ENCODE results near the gene ARL8B. TPM values are rescaled to one million over a fixed set of nuclear protein-coding genes. Genes with fewer than 3 reads are reported as not detected.
A peak's percentile ranks its signal among the peaks of the same experiment; 100 is the strongest.

Gene ARL8B
- polyA plus RNA-seq, 3 donors = 46.6 to 121 (median 101) TPM

GRCh38 chr3:5184499-5184898 is 62.4 kb downstream of the ARL8B start:
- Histone ChIP-seq H3K4me3 (replicated peaks in 1 of 3; ENCODE audit: low read depth in 2 of 3, low read length in 3 of 3) (no peak overlapping the region), H3K36me3 (replicated peaks in 1 of 2; ENCODE audit: control insufficient read depth in 1 of 2, insufficient read depth in 2 of 2, low read length in 2 of 2) (peaks cover 21 to 30% of the 10 kb centered on the region in 2 donors), H3K9ac (ENCODE audit: insufficient read depth, low read length, poor library complexity, severe bottlenecking) (no peak overlapping the region), H3K79me2 (ENCODE audit: insufficient read depth, low read length) (peaks cover 65% of the 10 kb centered on the region), H4K20me1 (ENCODE audit: insufficient read depth, low read length) (peaks cover 21% of the 10 kb centered on the region), H3K27me3 (ENCODE audit: control insufficient read depth in 2 of 2, insufficient read depth in 2 of 2, low read length in 2 of 2) (no peaks in the 10 kb centered on the region), H2AFZ (ENCODE audit: insufficient read depth, low read depth, low read length, poor library complexity, severe bottlenecking) (no peak overlapping the region), H3K4me2 (replicated peaks; ENCODE audit: extremely low read depth, low read length, poor library complexity, severe bottlenecking) (no peak overlapping the region), H3K27ac (ENCODE audit: low read depth in 1 of 2, low read length in 2 of 2) (peak overlapping the region; percentile 38 to 98), H3K4me1 (ENCODE audit: control insufficient read depth in 1 of 2, insufficient read depth in 2 of 2, low read length in 2 of 2) (peaks cover 51 to 59% of the 10 kb centered on the region in 2 donors), H3K9me3 (replicated peaks in 1 of 2; ENCODE audit: control insufficient read depth in 1 of 2, insufficient read depth in 1 of 2, low read length in 2 of 2) (no peaks in the 10 kb centered on the region)
- peaks cover 0 to 2% (median 0%) of the 10 kb centered on the region in 3 donors for H3K27me3 Mint-ChIP-seq (ENCODE audit: low read depth in 3 of 3)
- H3K27ac Mint-ChIP-seq = peak overlapping the region; percentile 57 to 100 (median 93)
- no peaks in the 10 kb centered on the region for H3K9me3 Mint-ChIP-seq
- H3K4me1 Mint-ChIP-seq = peaks cover 58% of the 10 kb centered on the region
- peaks cover 16 to 41% of the 10 kb centered on the region in 2 donors for H3K36me3 Mint-ChIP-seq
- TF ChIP-seq, protein P1, sequence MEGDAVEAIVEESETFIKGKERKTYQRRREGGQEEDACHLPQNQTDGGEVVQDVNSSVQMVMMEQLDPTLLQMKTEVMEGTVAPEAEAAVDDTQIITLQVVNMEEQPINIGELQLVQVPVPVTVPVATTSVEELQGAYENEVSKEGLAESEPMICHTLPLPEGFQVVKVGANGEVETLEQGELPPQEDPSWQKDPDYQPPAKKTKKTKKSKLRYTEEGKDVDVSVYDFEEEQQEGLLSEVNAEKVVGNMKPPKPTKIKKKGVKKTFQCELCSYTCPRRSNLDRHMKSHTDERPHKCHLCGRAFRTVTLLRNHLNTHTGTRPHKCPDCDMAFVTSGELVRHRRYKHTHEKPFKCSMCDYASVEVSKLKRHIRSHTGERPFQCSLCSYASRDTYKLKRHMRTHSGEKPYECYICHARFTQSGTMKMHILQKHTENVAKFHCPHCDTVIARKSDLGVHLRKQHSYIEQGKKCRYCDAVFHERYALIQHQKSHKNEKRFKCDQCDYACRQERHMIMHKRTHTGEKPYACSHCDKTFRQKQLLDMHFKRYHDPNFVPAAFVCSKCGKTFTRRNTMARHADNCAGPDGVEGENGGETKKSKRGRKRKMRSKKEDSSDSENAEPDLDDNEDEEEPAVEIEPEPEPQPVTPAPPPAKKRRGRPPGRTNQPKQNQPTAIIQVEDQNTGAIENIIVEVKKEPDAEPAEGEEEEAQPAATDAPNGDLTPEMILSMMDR (IDR thresholded peaks at IDR 0.05) = no peak
- no peak overlapping the region for H3K4me3 Mint-ChIP-seq
- WGBS (ENCODE audit: insufficient coverage) = 39% methylated on average over 5 of the region's 6 CpGs
- intact Hi-C loops (cut with micrococcal nuclease) = no loop called here
- DNase-seq = no peak

GRCh38 chr3:5185093-5185673 is 63.1 kb downstream of the ARL8B start:
- Mint-ChIP-seq H3K9me3 (no peaks in the 10 kb centered on the region), H3K36me3 (peaks cover 16 to 35% of the 10 kb centered on the region in 2 donors), H3K4me1 (peaks cover 63% of the 10 kb centered on the region), H3K27me3 (ENCODE audit: low read depth in 3 of 3) (peaks cover 0 to 2% (median 0%) of the 10 kb centered on the region in 3 donors), H3K27ac (peak overlapping the region; percentile 93 to 100 (median 99)), H3K4me3 (no peak overlapping the region)
- DNase-seq = peak in 1 of 3 donors; percentile 29
- Histone ChIP-seq H4K20me1 (ENCODE audit: insufficient read depth, low read length) (peaks cover 17% of the 10 kb centered on the region), H3K4me1 (ENCODE audit: control insufficient read depth in 1 of 2, insufficient read depth in 2 of 2, low read length in 2 of 2) (peaks cover 57 to 66% of the 10 kb centered on the region in 2 donors), H3K9me3 (replicated peaks in 1 of 2; ENCODE audit: control insufficient read depth in 1 of 2, insufficient read depth in 1 of 2, low read length in 2 of 2) (no peaks in the 10 kb centered on the region), H3K79me2 (ENCODE audit: insufficient read depth, low read length) (peaks cover 67% of the 10 kb centered on the region), H3K4me2 (replicated peaks; ENCODE audit: extremely low read depth, low read length, poor library complexity, severe bottlenecking) (no peak overlapping the region), H3K4me3 (replicated peaks in 1 of 3; ENCODE audit: low read depth in 2 of 3, low read length in 3 of 3) (no peak overlapping the region), H3K36me3 (replicated peaks in 1 of 2; ENCODE audit: control insufficient read depth in 1 of 2, insufficient read depth in 2 of 2, low read length in 2 of 2) (peaks cover 14 to 23% of the 10 kb centered on the region in 2 donors), H2AFZ (ENCODE audit: insufficient read depth, low read depth, low read length, poor library complexity, severe bottlenecking) (no peak overlapping the region), H3K9ac (ENCODE audit: insufficient read depth, low read length, poor library complexity, severe bottlenecking) (no peak overlapping the region), H3K27me3 (ENCODE audit: control insufficient read depth in 2 of 2, insufficient read depth in 2 of 2, low read length in 2 of 2) (no peaks in the 10 kb centered on the region), H3K27ac (ENCODE audit: low read depth in 1 of 2, low read length in 2 of 2) (peak overlapping the region; percentile 38 to 98)
- intact Hi-C loops (cut with micrococcal nuclease) = loop anchor here (5.0 kb wide), 2 partner anchors 43 to 48 kb away; no protein-coding TSS in a partner anchor
- TF ChIP-seq, protein P1 (IDR thresholded peaks at IDR 0.05) = no peak
- 60% methylated on average over 1 of the region's 5 CpGs for WGBS (ENCODE audit: insufficient coverage)

Data from CD14-positive monocyte (primary cell).